ENCODE results near the gene ATF4.
A peak's percentile ranks its signal among the peaks of the same experiment; 100 is the strongest.

Gene ATF4

GRCh38 chr22:39528681-39529486, 8.5 kb downstream of the ATF4 start (continued):
- TF ChIP-seq REPIN1 (tag by site-specific recombination; IDR thresholded peaks at IDR 0.05; ENCODE audit: low read depth) (peak; percentile 58; the same call in 1 of the 2 replicates), ZSCAN30 (tag by site-specific recombination; IDR thresholded peaks at IDR 0.05) (peak; percentile 99), ZBTB44 (tag by site-specific recombination; IDR thresholded peaks at IDR 0.05) (peak; percentile 70; the same call in 1 of the 2 replicates), ZNF791 (tag by site-specific recombination; IDR thresholded peaks at IDR 0.05) (no peak), ZEB2 (tag by site-specific recombination; IDR thresholded peaks at IDR 0.05) (peak; percentile 87), GLIS1 (tag by site-specific recombination; IDR thresholded peaks at IDR 0.05) (peak; percentile 76), ZNF274 (IDR thresholded peaks at IDR 0.05; ENCODE audit: low read length) (no peak), ZNF274 (tag by site-specific recombination; IDR thresholded peaks at IDR 0.05; ENCODE audit: borderline replicate concordance) (no peak), GLIS2 (tag by site-specific recombination; IDR thresholded peaks at IDR 0.05) (peak; percentile 23; the same call in 1 of the 2 replicates), KLF9 (tag by site-specific recombination; IDR thresholded peaks at IDR 0.05; ENCODE audit: low read depth) (peak; percentile 65), ZNF585B (tag by site-specific recombination; IDR thresholded peaks at IDR 0.05) (no peak), HIC1 (tag by site-specific recombination; IDR thresholded peaks at IDR 0.05) (peak; percentile 65), SETDB1 (IDR thresholded peaks at IDR 0.05; ENCODE audit: insufficient read length, low read length) (no peak), SP2 (tag by site-specific recombination; IDR thresholded peaks at IDR 0.05) (peak; percentile 46; the same call in 1 of the 2 replicates), OSR2 (tag by site-specific recombination; IDR thresholded peaks at IDR 0.05) (peak; percentile 50; the same call in 1 of the 2 replicates), ZNF785 (tag by site-specific recombination; IDR thresholded peaks at IDR 0.05) (peak; percentile 93), ZNF18 (tag by site-specific recombination; IDR thresholded peaks at IDR 0.05) (no peak), ZNF223 (tag by site-specific recombination; IDR thresholded peaks at IDR 0.05) (no peak), ZNF2 (tag by site-specific recombination; IDR thresholded peaks at IDR 0.05) (peak; percentile 96), ZNF157 (tag by site-specific recombination; IDR thresholded peaks at IDR 0.05) (no peak), ZBTB8A (tag by site-specific recombination; IDR thresholded peaks at IDR 0.05) (peak; percentile 66), ZBTB20 (tag by site-specific recombination; IDR thresholded peaks at IDR 0.05) (no peak; the same call in 1 of the 2 replicates), ZNF473 (tag by site-specific recombination; IDR thresholded peaks at IDR 0.05) (no peak), ZNF184 (tag by site-specific recombination; IDR thresholded peaks at IDR 0.05) (peak; percentile 92), KLF1 (tag by site-specific recombination; IDR thresholded peaks at IDR 0.05) (peak; percentile 49; the same call in 1 of the 2 replicates), ZNF692 (tag by site-specific recombination; IDR thresholded peaks at IDR 0.05) (peak; percentile 90), ZNF510 (tag by site-specific recombination; IDR thresholded peaks at IDR 0.05; ENCODE audit: insufficient replicate concordance) (no peak), ZNF354C (tag by site-specific recombination; IDR thresholded peaks at IDR 0.05; ENCODE audit: borderline replicate concordance, low read depth) (no peak), ZFP37 (tag by site-specific recombination; IDR thresholded peaks at IDR 0.05) (peak; percentile 84), ELK4 (IDR thresholded peaks at IDR 0.05; ENCODE audit: borderline replicate concordance, low read depth, low read length) (no peak), ZBTB17 (tag by site-specific recombination; IDR thresholded peaks at IDR 0.05) (peak; percentile 93), ZNF48 (tag by site-specific recombination; IDR thresholded peaks at IDR 0.05) (no peak), ZNF311 (tag by site-specific recombination; IDR thresholded peaks at IDR 0.05; ENCODE audit: borderline replicate concordance) (no peak), ZNF677 (tag by site-specific recombination; IDR thresholded peaks at IDR 0.05) (peak; percentile 27; the same call in 1 of the 2 replicates)
